Astrocyte (in vitro differentiated cells and primary cell): ENCODE results near the gene GFRA1.

Source experiments
- EZH2 ChIP-seq: IDR thresholded peaks from 2 replicates; pipeline ENCODE4 v1.6.1; 2012; ENCODE audit warnings: mild to moderate bottlenecking, low read length, inconsistent platforms; ENCODE audit not compliant: insufficient read depth
- TF ChIP-seq, protein P1 (sequence below): IDR thresholded peaks from 2 replicates; pipeline ENCODE4 v1.5.1; 2011; ENCODE audit warnings: low read depth, mild to moderate bottlenecking, inconsistent platforms, low read length, moderate library complexity; ENCODE audit not compliant: insufficient read depth

GRCh38 chr10:116133634-116134033 lies 139.4 kb downstream of the GFRA1 start:
- TF ChIP-seq, protein P1, sequence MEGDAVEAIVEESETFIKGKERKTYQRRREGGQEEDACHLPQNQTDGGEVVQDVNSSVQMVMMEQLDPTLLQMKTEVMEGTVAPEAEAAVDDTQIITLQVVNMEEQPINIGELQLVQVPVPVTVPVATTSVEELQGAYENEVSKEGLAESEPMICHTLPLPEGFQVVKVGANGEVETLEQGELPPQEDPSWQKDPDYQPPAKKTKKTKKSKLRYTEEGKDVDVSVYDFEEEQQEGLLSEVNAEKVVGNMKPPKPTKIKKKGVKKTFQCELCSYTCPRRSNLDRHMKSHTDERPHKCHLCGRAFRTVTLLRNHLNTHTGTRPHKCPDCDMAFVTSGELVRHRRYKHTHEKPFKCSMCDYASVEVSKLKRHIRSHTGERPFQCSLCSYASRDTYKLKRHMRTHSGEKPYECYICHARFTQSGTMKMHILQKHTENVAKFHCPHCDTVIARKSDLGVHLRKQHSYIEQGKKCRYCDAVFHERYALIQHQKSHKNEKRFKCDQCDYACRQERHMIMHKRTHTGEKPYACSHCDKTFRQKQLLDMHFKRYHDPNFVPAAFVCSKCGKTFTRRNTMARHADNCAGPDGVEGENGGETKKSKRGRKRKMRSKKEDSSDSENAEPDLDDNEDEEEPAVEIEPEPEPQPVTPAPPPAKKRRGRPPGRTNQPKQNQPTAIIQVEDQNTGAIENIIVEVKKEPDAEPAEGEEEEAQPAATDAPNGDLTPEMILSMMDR, result no peak
- no peak for TF ChIP-seq EZH2
